T-helper 1 cell treated with Interleukin-12 subunit alpha and Interleukin-12 subunit beta and Interleukin-4 antibody, amounts not matched to agents 30 ng/mL and 1 ng/mL, for 36 hours (primary cell): ENCODE measurements around the gene SLC25A44. TPM values are rescaled to one million over a fixed set of nuclear protein-coding genes. Genes with fewer than 3 reads are reported as not detected.
"Not testable (repeated sequence)": the region's sequence is repeated elsewhere in the genome, so short reads cannot be mapped to it uniquely, and the experiment has no call there.

Source experiments
- intact Hi-C: fragments of 100-400 bp; cut with micrococcal nuclease; formaldehyde crosslinking; loops from one replicate; pipeline ENCODE4 v1.15.1; 2024
- total RNA-seq: library from RNA; stranded (reverse); gene quantifications from 2 replicates; pipeline ENCODE4 v1.2.3, GENCODE V29; 2022

The SLC25A44 gene
- total RNA-seq, 1 donor from 2014 or later: 41.9 TPM

GRCh38 chr1:156162430-156163037, 31.4 kb upstream of the SLC25A44 start:
- intact Hi-C loops: no loop called here

- intact Hi-C loops: no loop called here
These were observed 30.2 kb upstream of the SLC25A44 start for GRCh38 chr1:156163712-156164111.

- intact Hi-C loops: no loop called here
These were observed 29.6 kb upstream of the SLC25A44 start for GRCh38 chr1:156164125-156164831.

- intact Hi-C loops: no loop called here
These were observed 28.8 kb upstream of the SLC25A44 start for GRCh38 chr1:156165083-156165482.

- intact Hi-C loops: no loop called here
These were observed 26.4 kb upstream of the SLC25A44 start for GRCh38 chr1:156167536-156167935.

- intact Hi-C loops: no loop called here
These were observed 21.0 kb upstream of the SLC25A44 start for GRCh38 chr1:156172696-156173470.

- intact Hi-C loops: no loop called here
These were observed 17.2 kb upstream of the SLC25A44 start for GRCh38 chr1:156176610-156177210.

GRCh38 chr1:156177919-156178654, 15.8 kb upstream of the SLC25A44 start:
- intact Hi-C loops: no loop called here

- intact Hi-C loops: no loop called here
These were observed 13.4 kb upstream of the SLC25A44 start for GRCh38 chr1:156180471-156180870.

GRCh38 chr1:156181391-156181924, 12.4 kb upstream of the SLC25A44 start:
- intact Hi-C loops: not testable (repeated sequence)

GRCh38 chr1:156182010-156182779, 11.7 kb upstream of the SLC25A44 start:
- intact Hi-C loops: not testable (repeated sequence)

GRCh38 chr1:156186347-156187177, 7.3 kb upstream of the SLC25A44 start:
- intact Hi-C loops: not testable (repeated sequence)

GRCh38 chr1:156190265-156190664, 3.6 kb upstream of the SLC25A44 start:
- intact Hi-C loops: loop anchor here (5.0 kb wide), 3 partner anchors 267 to 552 kb away; partner anchors contain the start of genes GON4L, MRPL24 and SYT11

- intact Hi-C loops: loop anchor here (5.0 kb wide), 3 partner anchors 266 to 551 kb away; partner anchors contain the start of genes GON4L, MRPL24 and SYT11
These were observed 2.5 kb upstream of the SLC25A44 start for GRCh38 chr1:156191292-156191964.

GRCh38 chr1:156193208-156193487, 756 bp upstream of the SLC25A44 start:
- intact Hi-C loops: loop anchor here (1.0 to 5.0 kb wide), 14 partner anchors 20 to 549 kb away; partner anchors contain the start of genes CCT3, GON4L, KHDC4 and LAMTOR2

GRCh38 chr1:156194300-156194652, 372 bp downstream of the SLC25A44 start:
- intact Hi-C loops: loop anchor here (5.0 kb wide), 3 partner anchors 263 to 548 kb away; partner anchors contain the start of genes GON4L, MRPL24 and SYT11

GRCh38 chr1:156195853-156196252, 1.9 kb downstream of the SLC25A44 start:
- intact Hi-C loops: no loop called here

GRCh38 chr1:156196445-156196844, 2.5 kb downstream of the SLC25A44 start:
- intact Hi-C loops: no loop called here
